ENCODE measurements around the gene HOXB13.
"Not testable (repeated sequence)": the region's sequence is repeated elsewhere in the genome, so short reads cannot be mapped to it uniquely, and the experiment has no call there.

The HOXB13 gene

DNA sequence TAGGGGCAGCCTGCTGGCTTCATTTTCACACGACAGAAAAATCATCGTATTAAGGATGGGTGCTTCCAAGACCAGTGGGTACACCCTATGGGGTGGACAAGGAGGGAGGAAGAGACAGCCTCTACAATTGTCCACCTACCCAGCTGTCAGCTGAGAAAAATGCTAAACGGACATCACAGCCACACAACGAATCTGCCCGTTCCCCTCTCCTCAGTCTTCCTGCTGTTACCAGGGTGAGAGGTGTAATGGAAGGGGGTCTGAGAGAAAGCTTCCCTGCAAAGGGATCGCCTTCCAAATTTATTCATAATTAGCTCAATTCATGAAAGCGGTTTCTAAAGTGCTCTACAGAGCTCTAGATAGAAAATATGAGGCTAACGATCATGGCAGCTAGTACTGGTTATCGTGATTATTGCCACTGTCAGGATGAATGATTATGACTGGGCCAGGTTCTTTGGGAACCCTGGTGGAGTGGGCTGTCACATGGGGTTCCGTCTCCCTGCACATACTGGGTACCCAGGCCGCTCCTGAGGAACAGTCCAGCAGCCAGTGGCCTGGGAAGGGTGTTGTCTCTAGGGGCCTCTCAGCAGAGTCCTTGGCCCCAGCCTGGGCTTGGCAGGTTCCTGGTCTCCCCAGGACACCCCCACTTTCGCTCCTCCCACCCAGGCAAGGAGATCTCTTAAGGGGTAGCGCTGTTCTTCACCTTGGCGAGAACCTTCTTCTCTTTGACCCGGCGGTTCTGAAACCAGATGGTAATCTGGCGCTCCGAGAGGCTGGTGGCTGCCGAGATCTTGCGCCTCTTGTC, 2.2 kb downstream of the HOXB13 start:
- no peak for DNase-seq

GRCh38 chr17:48725288-48726064, 3.1 kb downstream of the HOXB13 start:
- DNase-seq: no peak

DNA sequence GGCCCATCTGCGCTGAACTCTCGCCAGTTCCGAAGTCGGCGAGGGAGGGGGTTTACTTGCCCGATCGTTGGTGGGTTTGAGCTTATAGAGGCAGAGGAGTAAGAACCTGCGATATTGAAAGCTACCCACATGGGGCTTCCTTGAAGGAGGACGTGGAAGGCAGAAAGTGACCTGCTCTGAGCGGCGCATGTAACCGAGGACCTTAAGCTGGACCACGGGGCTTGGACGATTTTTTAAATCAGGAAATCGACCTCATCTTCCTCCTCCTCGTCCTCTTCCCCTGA, 3.6 kb downstream of the HOXB13 start:
- DNase-seq: no peak

DNA sequence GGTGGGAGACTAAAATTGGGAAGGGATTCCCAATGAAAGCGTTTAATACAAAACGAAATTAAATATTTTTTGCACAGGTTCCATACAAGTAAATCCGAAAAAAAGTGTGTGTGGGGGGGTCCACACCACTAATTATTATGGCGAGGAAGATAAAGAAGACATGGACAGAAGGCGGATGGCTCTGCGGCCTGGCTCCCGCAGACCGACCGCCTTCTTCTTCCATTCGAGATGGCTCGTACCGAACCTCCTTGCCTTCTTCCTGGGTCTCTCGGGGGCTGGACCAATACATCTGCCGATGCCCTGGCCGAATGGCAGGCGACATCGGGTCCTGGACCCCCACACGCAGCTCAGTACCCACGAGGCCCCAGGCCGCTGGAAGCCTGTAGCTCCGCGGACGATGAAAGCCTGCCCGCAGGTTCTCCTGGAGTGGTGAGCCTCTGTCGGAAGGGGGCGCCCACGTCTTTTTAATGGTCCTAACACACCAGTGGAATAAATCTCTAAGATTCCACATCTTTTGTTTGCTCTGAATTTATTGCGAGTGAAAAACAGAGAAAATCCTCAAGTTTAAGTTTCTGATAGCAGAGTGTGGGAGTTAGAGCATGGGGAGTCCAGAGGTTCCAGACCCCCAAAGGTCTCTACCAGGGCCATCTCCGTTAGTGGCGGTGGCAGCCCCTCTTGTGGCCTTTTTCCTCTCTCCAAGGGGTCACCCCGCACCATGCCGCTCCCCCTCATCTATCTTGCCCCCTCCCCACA, 4.1 kb downstream of the HOXB13 start:
- DNase-seq: peak; percentile 44

- DNase-seq: no peak
Measured at GRCh38 chr17:48723423-48724250, 4.9 kb downstream of the HOXB13 start.

DNA sequence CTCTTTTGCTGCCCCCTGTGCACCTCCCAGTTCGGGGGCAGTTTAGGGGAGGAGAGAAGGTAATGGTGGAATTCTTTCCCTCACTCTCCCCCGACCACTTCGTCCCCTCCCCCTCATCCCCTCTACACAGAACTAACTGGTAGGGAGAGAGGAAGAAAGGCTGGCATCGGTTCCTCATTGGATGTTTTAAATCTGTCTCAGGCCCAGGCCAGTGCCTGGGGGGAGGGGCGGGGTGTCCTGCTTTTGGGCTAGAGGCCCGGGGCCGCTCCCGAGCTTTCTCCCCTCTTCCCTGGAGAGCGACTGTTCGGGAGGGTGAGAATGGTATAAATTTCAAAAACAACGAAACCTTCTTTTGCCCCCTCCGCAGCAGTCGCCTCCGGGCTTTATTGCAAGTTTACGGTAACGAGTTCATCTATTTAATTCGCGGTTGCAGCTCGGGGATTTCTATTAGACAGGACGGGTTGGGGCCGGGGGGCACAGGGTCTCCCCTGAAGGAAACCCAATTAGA, 5.6 kb downstream of the HOXB13 start, which contains the start of gene PRAC2:
Gene PRAC2, plus strand, starts transcription at position 271 of the 508 bp plus-strand sequence. CDS start 1,226 bp downstream, outside the sequence.
- DNase-seq: no peak

DNA sequence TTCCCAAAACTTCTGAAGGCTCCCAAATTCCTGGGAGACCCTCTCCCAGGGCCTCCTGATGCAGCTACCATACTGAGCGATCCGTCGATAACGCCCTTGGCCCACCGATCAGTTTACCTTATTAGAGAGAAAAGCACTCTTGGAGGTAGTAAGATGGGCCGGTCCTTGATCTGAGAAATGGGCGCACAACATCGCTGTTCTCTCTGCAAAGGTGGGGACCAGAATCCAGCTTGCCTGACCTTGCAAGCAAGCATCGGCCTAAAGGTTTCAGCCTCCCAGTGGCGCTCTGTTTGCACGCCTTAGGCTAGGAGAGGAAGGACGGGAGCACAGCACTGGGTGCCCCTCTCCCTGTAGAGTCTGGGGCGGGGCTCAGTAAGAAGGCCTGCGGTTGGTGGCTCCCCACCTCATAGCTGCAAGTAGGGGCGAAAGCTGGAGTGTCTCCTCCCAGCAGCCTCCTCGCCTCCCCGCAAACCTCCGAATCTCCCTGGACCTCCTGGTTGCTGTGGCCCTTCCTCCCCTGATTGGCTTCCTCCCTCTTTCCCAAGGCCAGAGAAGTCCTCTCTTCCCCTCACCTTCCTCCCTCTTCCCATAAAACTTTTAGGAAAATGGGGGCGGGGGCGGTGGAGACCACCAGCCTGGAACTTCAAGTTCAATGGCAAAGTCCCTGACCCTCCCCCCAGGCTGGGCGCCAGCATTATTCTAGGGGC, 6.2 kb downstream of the HOXB13 start, which contains the start of gene PRAC1:
Gene PRAC1, minus strand, starts transcription at position 318 of the 707 bp plus-strand sequence. Its CDS starts 126 bp downstream, at position 192.
- no peak for DNase-seq

DNA sequence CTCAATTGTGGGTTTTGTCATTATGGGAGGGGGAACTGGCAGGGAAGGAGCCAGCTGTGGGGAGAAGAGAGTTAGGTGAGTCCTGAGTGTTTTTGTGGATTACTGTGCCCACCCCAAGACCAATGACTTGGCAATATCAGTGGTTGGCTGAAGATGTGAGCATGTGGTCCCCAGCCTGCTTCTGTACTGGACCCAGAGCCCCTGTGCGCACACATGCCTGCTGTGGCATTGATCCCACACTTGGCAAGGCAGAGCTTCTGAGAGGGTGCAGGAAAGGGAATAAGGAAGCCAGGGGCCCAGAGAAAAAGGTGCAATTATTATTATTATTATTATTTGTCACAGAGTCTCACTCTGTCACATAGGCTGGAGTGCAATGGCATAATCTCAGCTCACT, 7.5 kb downstream of the HOXB13 start:
- DNase-seq: no peak

DNA sequence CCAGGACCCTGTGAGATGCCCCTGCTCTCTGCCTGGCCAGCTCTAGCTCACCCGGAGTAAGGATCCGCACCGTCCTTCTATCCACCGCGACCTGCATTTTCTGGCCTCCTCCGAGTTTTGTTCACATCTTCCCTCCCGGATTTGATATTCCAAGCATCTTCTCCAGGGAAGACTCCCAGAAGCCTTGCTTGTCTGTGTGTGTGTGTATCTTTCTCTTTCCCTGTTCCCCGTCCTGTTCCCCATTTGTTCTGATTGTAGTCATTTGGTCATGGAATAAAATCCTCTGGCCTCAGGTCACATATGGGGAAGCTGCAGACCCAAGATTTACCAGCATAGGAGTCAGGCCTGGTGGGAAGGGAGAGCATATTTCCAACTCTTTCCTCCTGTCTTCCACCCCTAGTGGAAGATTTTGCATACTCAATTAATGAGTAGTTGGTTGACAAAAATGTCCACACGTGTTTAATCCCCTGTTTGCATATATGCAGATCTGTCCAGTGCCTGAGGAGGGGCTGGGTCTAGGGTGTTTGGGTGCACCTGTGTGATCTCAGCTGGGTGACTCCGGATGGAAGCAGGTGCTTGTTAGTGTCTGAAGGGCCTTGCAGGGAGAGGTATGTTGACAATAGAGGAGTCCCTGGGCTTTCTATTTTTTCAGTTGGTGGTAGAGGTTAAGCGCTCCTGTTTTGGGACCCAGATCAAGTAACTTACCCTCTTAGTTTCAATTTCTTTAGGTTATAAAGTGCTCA, 8.1 kb downstream of the HOXB13 start:
- DNase-seq: no peak

GRCh38 chr17:48719642-48720265, 8.8 kb downstream of the HOXB13 start:
- DNase-seq: no peak

DNA sequence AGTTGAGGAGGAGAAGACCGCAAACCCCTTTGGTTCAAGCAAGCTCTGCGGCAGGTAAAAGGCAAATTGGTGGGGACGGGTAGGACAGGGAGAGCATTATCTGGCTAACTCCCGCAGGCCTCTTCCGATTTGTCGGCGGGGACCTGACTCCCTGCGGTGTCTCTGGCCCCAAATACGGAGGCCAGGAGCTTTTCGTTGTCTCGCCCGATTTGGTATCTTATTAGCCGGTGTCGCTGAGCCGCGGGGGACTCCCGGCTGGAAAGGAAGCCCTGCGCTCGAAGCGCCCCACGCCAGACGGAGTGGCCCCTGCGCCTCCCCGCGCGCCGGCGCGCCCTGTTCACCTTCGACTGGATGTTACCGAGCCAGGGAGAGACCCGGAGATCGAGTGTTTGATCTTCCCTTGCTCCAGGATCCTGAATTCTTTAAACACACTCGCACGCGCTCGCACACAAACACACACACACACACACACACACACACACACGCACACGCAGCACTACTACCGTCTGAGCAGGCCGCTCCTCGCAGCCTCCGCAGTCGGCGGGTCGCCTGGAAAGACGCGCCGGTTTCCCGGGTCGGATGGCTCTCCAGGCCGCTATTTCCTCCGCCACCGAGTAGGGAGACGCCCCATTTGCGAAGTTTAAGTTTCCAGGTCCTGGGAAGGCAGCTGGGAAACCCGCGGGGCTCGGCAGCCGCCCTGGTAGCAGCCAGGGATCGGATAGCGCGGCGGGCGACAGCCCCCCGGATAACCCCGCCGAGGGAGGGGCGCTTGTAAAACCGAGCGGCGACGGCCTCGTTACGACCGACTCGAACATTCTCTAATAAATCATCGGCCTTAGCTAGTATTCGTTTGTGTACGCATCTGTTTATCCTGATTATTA, 9.5 kb downstream of the HOXB13 start:
- no peak for DNase-seq

GRCh38 chr17:48718227-48718760, 10.3 kb downstream of the HOXB13 start:
- DNase-seq: no peak

GRCh38 chr17:48717367-48718226, 11.0 kb downstream of the HOXB13 start:
- no peak for DNase-seq

DNA sequence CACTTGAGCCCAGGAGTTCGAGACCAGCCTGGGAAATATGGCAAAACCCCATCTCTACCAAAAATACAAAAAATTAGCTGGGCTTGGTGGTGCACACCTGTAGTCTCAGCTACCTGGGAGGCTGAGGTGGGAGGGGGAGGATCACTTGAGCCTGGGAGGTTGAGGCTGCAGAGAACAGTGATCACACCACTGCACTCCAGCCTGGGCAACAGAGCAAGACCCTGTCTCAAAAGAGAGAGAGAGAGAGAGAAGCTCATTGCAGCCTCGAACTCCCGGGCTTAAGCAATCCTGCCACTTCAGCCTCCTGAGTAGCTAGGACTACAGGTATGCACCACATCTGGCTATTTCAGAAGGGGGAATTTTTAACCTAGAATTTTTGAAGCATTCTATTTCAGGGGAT, 12.0 kb downstream of the HOXB13 start:
- DNase-seq: not testable (repeated sequence)

DNA sequence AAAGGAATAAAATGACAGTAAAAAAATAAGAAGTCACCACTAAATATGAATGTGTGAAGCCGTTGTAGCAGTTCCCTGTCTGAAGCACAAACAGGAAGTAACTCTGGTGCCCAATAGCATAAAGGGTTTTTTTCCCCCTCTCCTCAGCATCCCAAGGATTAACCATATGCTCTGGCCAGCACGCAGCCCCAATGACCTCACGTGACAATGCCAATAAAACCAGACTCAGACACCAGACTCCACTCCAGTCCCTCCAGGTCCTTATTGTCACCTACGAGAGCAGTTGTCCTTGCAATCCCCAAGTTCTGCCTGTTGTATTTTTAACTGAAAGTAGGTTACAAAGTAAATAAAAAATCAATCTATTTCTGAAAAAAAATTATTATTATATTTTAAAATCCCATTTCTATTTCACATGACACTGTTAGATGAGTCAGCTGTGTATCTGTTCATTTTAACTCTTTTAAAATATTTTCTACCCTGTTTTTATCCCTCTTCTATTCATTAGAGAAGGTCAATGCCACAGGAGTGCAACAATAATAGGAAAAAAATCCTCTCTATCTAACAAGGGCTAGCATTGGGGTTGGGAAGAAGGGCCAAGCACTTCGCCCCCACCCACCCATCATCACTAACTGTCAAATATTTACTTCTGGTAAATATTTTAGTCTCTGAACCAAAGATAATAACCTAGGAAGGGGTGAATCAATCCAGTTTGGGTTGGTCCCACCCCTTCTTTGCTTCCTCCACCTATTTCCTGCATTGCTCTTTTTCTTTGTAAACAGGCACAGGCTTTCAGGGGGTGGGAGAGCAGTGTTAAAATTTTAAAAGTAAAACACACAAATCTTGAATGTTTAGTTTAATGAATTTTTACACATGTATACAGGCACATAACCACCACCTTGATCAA, 12.8 kb downstream of the HOXB13 start:
- no peak for DNase-seq

- DNase-seq: no peak
Measured at GRCh38 chr17:48711128-48711527, 17.4 kb downstream of the HOXB13 start.
